SU-DHL-6 (cell line): ENCODE data around the gene TMEM221.

Experiments
- H2AFZ ChIP-seq: fragments of 200-600 bp; sonication (generic); 2 replicates; pipeline ENCODE4 v1.6.1; 2014; ENCODE audit warnings: low read depth, mild to moderate bottlenecking, moderate library complexity, mixed read lengths, antibody characterized with exemption, low read length; ENCODE audit not compliant: severe bottlenecking
- H3F3A ChIP-seq: fragments of 200-600 bp; shearing (Covaris generic); 2 replicates; pipeline ENCODE4 v1.6.0; 2016; ENCODE audit warnings: antibody characterized with exemption, mild to moderate bottlenecking; ENCODE audit not compliant: insufficient read depth
- H3K27ac ChIP-seq: fragments of 200-600 bp; sonication (generic); 2 replicates; pipeline ENCODE4 v1.5.1; 2016; ENCODE audit warnings: low read depth, mild to moderate bottlenecking, low read length, moderate library complexity, mixed read lengths
- H3K27me3 ChIP-seq: fragments of 200-600 bp; sonication (generic), shearing (Covaris generic); 2 replicates; pipeline ENCODE4 v1.6.0; 2014; ENCODE audit warnings: mild to moderate bottlenecking, low read length
- H3K36me3 ChIP-seq: fragments of 200-600 bp; sonication (generic); 2 replicates; pipeline ENCODE4 v1.6.1; 2014; ENCODE audit warnings: mild to moderate bottlenecking, low read length, mixed read lengths
- H3K4me2 ChIP-seq: fragments of 300-600, 200-600 bp; shearing (Covaris generic), sonication (generic); 2 replicates; pipeline ENCODE4 v1.6.0; 2014; ENCODE audit warnings: low read length, low read depth, mild to moderate bottlenecking; ENCODE audit not compliant: poor library complexity, severe bottlenecking
- H3K4me3 ChIP-seq: fragments of 200-600 bp; sonication (generic); 2 replicates; pipeline ENCODE4 v1.5.1; 2014; ENCODE audit warnings: antibody characterized with exemption, low read length, mild to moderate bottlenecking, mixed read lengths; ENCODE audit not compliant: insufficient read depth, poor library complexity, severe bottlenecking
- H3K79me2 ChIP-seq: fragments of 200-600 bp; sonication (generic); 2 replicates; pipeline ENCODE4 v1.6.1; 2014; ENCODE audit warnings: mild to moderate bottlenecking, low read length, moderate library complexity; ENCODE audit not compliant: insufficient read depth
- H3K9ac ChIP-seq: fragments of 200-600 bp; sonication (generic); 2 replicates; pipeline ENCODE4 v1.7.0; 2014; ENCODE audit warnings: mild to moderate bottlenecking, low read length
- H3K9me2 ChIP-seq: fragments of 200-600 bp; sonication (generic); replicated peaks from 2 replicates; pipeline ENCODE4 v1.6.1; 2014; ENCODE audit warnings: low read length; ENCODE audit not compliant: insufficient read depth
- H3K9me3 ChIP-seq: fragments of 200-600 bp; sonication (generic); 2 replicates; pipeline ENCODE4 v1.6.1; 2014; ENCODE audit warnings: low read length, mixed read lengths; ENCODE audit not compliant: insufficient read depth
- H4K20me1 ChIP-seq: fragments of 200-600 bp; sonication (generic); 2 replicates; pipeline ENCODE4 v1.6.1; 2014; ENCODE audit warnings: low read depth, mild to moderate bottlenecking, antibody characterized with exemption, low read length, moderate library complexity, mixed read lengths
- EZH2phosphoT487 ChIP-seq: fragments of 200-600 bp; sonication (generic), shearing (Covaris generic); conservative IDR thresholded peaks from 2 replicates; pipeline ENCODE4 v1.6.1; 2018; ENCODE audit warnings: mild to moderate bottlenecking, antibody characterized with exemption, low read length, moderate library complexity, mixed read lengths
- TF ChIP-seq, protein P1 (sequence below): fragments of 200-600 bp; sonication (generic); IDR thresholded peaks from one replicate; pipeline ENCODE4 v1.5.1; 2017; ENCODE audit warnings: antibody characterized with exemption, mild to moderate bottlenecking, low read length, moderate library complexity; ENCODE audit not compliant: insufficient read depth, poor library complexity, severe bottlenecking

Gene TMEM221

DNA sequence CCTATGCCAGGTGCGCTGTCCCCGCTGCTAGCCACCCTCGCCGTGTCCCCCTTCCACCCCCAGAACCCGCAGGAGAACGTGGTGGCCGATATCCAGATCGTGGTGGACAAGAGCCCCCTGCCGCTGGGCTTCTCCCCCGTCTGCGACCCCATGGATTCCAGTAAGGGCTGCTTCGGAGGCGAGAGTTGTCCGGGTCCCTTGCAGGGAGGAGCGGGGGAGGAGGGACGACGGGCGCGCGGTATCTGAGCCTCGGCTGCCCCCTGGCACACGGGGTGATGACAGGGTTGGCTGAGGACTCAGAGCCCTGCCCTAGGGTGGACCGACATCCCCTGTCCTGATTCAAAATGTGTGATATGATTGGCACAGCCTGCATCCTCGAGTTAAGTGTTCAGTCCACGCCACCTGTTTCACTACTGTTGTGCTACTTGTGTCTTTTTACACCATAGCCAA, 28.0 kb downstream of the TMEM221 start:
- H3K79me2 ChIP-seq: no peaks in the 10 kb centered on the region
- no peaks in the 10 kb centered on the region for H4K20me1 ChIP-seq
- H3K9ac ChIP-seq: peak overlapping the region; percentile 68
- no peaks in the 10 kb centered on the region for H3K36me3 ChIP-seq
- TF ChIP-seq, protein P1, sequence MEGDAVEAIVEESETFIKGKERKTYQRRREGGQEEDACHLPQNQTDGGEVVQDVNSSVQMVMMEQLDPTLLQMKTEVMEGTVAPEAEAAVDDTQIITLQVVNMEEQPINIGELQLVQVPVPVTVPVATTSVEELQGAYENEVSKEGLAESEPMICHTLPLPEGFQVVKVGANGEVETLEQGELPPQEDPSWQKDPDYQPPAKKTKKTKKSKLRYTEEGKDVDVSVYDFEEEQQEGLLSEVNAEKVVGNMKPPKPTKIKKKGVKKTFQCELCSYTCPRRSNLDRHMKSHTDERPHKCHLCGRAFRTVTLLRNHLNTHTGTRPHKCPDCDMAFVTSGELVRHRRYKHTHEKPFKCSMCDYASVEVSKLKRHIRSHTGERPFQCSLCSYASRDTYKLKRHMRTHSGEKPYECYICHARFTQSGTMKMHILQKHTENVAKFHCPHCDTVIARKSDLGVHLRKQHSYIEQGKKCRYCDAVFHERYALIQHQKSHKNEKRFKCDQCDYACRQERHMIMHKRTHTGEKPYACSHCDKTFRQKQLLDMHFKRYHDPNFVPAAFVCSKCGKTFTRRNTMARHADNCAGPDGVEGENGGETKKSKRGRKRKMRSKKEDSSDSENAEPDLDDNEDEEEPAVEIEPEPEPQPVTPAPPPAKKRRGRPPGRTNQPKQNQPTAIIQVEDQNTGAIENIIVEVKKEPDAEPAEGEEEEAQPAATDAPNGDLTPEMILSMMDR: no peak
- no peak for TF ChIP-seq EZH2phosphoT487
- H3K4me2 ChIP-seq: peak overlapping the region; percentile 73
- peak overlapping the region; percentile 91 for H2AFZ ChIP-seq
- no peaks in the 10 kb centered on the region for H3K9me3 ChIP-seq
- H3K27me3 ChIP-seq: no peaks in the 10 kb centered on the region
- H3F3A ChIP-seq: peaks cover 7% of the 10 kb centered on the region; the same call in 1 of the 2 replicates
- no peaks in the 10 kb centered on the region for H3K9me2 ChIP-seq
- peak overlapping the region; percentile 17; the same call in 1 of the 2 replicates for H3K27ac ChIP-seq
- H3K4me3 ChIP-seq: peak overlapping the region; percentile 83

DNA sequence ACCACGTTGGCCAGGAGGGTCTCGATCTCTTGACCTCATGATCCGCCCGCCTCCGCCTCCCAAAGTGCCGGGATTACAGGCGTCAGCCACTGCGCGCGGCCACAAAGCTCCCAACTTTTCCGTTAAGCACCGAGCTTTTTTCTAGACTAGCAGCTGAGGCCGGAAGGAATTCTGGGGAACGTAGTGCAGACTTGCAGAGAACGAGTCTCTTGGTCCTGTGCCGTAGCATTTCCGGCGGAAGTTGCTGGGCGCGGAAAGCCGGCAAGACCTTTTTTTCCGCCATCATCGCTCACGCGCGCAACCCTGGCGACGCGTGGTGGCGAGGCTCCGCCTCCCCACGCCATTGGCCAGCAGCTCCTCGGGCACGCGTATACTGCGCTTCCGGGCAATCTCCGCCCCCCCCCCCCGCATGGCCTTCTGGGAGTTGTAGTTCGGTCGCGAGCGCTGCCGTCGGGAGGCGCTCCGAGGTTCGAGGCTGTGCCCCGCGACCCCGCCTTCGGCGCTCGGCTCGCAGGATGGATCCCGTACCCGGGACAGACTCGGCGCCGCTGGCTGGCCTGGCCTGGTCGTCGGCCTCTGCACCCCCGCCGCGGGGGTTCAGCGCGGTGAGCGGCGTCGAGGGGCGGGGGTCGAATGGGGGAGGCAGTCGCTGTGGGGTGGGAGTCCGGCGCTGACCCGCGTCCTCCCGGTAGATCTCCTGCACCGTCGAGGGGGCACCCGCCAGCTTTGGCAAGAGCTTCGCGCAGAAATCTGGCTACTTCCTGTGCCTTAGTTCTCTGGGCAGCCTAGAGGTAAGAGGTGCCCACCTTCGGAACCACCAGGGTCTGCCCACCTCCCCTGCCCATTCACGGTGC, 28.6 kb downstream of the TMEM221 start, which contains the start of gene MVB12A:
TSS of gene MVB12A (plus strand) at position 427 of the 854 bp plus-strand sequence. CDS start at position 516, 89 bp downstream.
- Histone ChIP-seq H3K27ac (peak within 1 kb of the TSS; percentile 40), H3K27me3 (no peaks in the 10 kb centered on the region), H3F3A (peaks cover 7% of the 10 kb centered on the region; the same call in 1 of the 2 replicates), H3K36me3 (no peaks in the 10 kb centered on the region), H3K79me2 (no peaks in the 10 kb centered on the region), H2AFZ (peak within 1 kb of the TSS; percentile 91), H3K9ac (peak within 1 kb of the TSS; percentile 70), H3K4me2 (peak within 1 kb of the TSS; percentile 84), H3K9me3 (no peaks in the 10 kb centered on the region), H4K20me1 (no peaks in the 10 kb centered on the region), H3K4me3 (peak within 1 kb of the TSS; percentile 83), H3K9me2 (no peaks in the 10 kb centered on the region)
- TF ChIP-seq, protein P1: no peak

DNA sequence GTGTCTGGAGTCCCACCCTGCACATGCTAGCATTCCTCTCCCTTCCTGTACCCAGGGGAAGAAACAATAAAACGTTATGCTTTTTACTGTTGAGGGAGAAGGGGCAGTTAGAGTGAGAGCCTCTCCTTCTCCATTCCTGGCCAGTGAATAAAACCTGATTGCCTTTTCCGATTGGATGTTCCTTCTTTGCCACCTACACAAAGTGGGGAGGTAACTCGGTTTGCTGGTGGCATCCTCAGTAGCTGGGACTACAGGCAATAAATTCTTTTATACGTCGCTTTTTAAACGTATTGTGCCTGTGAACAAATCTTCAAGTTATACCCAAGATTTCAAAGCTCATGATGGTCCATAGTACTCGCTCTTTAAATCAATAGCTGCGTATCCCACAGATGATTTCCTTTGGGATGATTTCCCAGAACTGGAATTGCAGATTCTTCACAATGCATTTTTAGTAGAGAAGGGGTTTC, 29.3 kb downstream of the TMEM221 start:
- no peaks in the 10 kb centered on the region for H3K79me2 ChIP-seq
- TF ChIP-seq, protein P1: no peak
- no peak for TF ChIP-seq EZH2phosphoT487
- H3K4me2 ChIP-seq: peak overlapping the region; percentile 84
- H3K9me2 ChIP-seq: no peaks in the 10 kb centered on the region
- peak overlapping the region; percentile 40 for H3K27ac ChIP-seq
- peaks cover 7% of the 10 kb centered on the region; the same call in 1 of the 2 replicates for H3F3A ChIP-seq
- H3K36me3 ChIP-seq: no peaks in the 10 kb centered on the region
- H3K4me3 ChIP-seq: peak overlapping the region; percentile 67
- H3K9ac ChIP-seq: peak overlapping the region; percentile 70
- peak overlapping the region; percentile 82 for H2AFZ ChIP-seq
- no peaks in the 10 kb centered on the region for H3K9me3 ChIP-seq
- no peaks in the 10 kb centered on the region for H4K20me1 ChIP-seq
- no peaks in the 10 kb centered on the region for H3K27me3 ChIP-seq
